ENCODE measurements around the gene LY6G6C. TPM values are rescaled to one million over a fixed set of nuclear protein-coding genes. Genes with fewer than 3 reads are reported as not detected.

LY6G6C gene
- total and polyA plus RNA-seq, 4 donors: not detected

- no peak overlapping the region for H3K27ac ChIP-seq (ENCODE audit: low read depth in 1 of 2, low read length in 2 of 2)
- no peak overlapping the region for H3K4me3 ChIP-seq (ENCODE audit: low read length in 2 of 2)
- intact Hi-C loops (cut with DNase I): loop anchor here in 1 of 2 donors (10.0 kb wide), 1 partner anchor 192 kb away; no protein-coding TSS in a partner anchor
- ATAC-seq (ENCODE audit: low FRiP score): no peak
- no peaks in the 10 kb centered on the region for H3K9me3 ChIP-seq (ENCODE audit: control insufficient read depth, low read length)
- no peaks in the 10 kb centered on the region for H3K4me1 ChIP-seq (ENCODE audit: control insufficient read depth in 1 of 2, insufficient read depth in 2 of 2, low read length in 2 of 2)
- no peaks in the 10 kb centered on the region for H3K27me3 ChIP-seq (ENCODE audit: control insufficient read depth in 1 of 2, insufficient read depth in 2 of 2, low read length in 1 of 2)
- 79% methylated on average over 4 of the region's 4 CpGs for WGBS, 2 donors
- H3K36me3 ChIP-seq (ENCODE audit: control insufficient read depth in 1 of 2, insufficient read depth in 2 of 2, low read length in 1 of 2): peaks cover 0 to 6% of the 10 kb centered on the region in 2 donors
- no peak for DNase-seq
These were observed 29.2 kb downstream of the LY6G6C start for GRCh38 chr6:31692353-31692752.

GRCh38 chr6:31691564-31692108 lies 29.9 kb downstream of the LY6G6C start:
- Histone ChIP-seq H3K4me1 (ENCODE audit: control insufficient read depth in 1 of 2, insufficient read depth in 2 of 2, low read length in 2 of 2) (no peaks in the 10 kb centered on the region), H3K9me3 (ENCODE audit: control insufficient read depth, low read length) (no peaks in the 10 kb centered on the region), H3K4me3 (ENCODE audit: low read length in 2 of 2) (no peak overlapping the region), H3K27me3 (ENCODE audit: control insufficient read depth in 1 of 2, insufficient read depth in 2 of 2, low read length in 1 of 2) (no peaks in the 10 kb centered on the region), H3K36me3 (ENCODE audit: control insufficient read depth in 1 of 2, insufficient read depth in 2 of 2, low read length in 1 of 2) (peaks cover 0 to 4% of the 10 kb centered on the region in 2 donors), H3K27ac (ENCODE audit: low read depth in 1 of 2, low read length in 2 of 2) (no peak overlapping the region)
- 91 to 93% methylated on average over 12 of the region's 12 CpGs for WGBS, 2 donors
- no peak for DNase-seq
- no peak for ATAC-seq (ENCODE audit: low FRiP score)
- intact Hi-C loops (cut with DNase I): loop anchor here in 1 of 2 donors (10.0 kb wide), 1 partner anchor 193 kb away; no protein-coding TSS in a partner anchor

- no peaks in the 10 kb centered on the region for H3K9me3 ChIP-seq (ENCODE audit: control insufficient read depth, low read length)
- H3K27me3 ChIP-seq (ENCODE audit: control insufficient read depth in 1 of 2, insufficient read depth in 2 of 2, low read length in 1 of 2): no peaks in the 10 kb centered on the region
- H3K4me3 ChIP-seq (ENCODE audit: low read length in 2 of 2): no peak overlapping the region
- WGBS, 2 donors: 88 to 89% methylated on average over 6 of the region's 6 CpGs
- ATAC-seq (ENCODE audit: low FRiP score) (no peak), DNase-seq (no peak)
- H3K36me3 ChIP-seq (ENCODE audit: control insufficient read depth in 1 of 2, insufficient read depth in 2 of 2, low read length in 1 of 2): peaks cover 0 to 6% of the 10 kb centered on the region in 2 donors
- intact Hi-C loops (cut with DNase I): loop anchor here in 1 of 2 donors (10.0 kb wide), 1 partner anchor 194 kb away; no protein-coding TSS in a partner anchor
- no peak overlapping the region for H3K27ac ChIP-seq (ENCODE audit: low read depth in 1 of 2, low read length in 2 of 2)
- H3K4me1 ChIP-seq (ENCODE audit: control insufficient read depth in 1 of 2, insufficient read depth in 2 of 2, low read length in 2 of 2): no peaks in the 10 kb centered on the region
These were observed 30.5 kb downstream of the LY6G6C start for GRCh38 chr6:31691078-31691463.

- Histone ChIP-seq H3K4me1 (ENCODE audit: control insufficient read depth in 1 of 2, insufficient read depth in 2 of 2, low read length in 2 of 2) (no peaks in the 10 kb centered on the region), H3K9me3 (ENCODE audit: control insufficient read depth, low read length) (no peaks in the 10 kb centered on the region), H3K4me3 (ENCODE audit: low read length in 2 of 2) (no peak overlapping the region), H3K27me3 (ENCODE audit: control insufficient read depth in 1 of 2, insufficient read depth in 2 of 2, low read length in 1 of 2) (no peaks in the 10 kb centered on the region), H3K36me3 (ENCODE audit: control insufficient read depth in 1 of 2, insufficient read depth in 2 of 2, low read length in 1 of 2) (peaks cover 0 to 6% of the 10 kb centered on the region in 2 donors), H3K27ac (ENCODE audit: low read depth in 1 of 2, low read length in 2 of 2) (no peak overlapping the region)
- DNase-seq (no peak), ATAC-seq (ENCODE audit: low FRiP score) (no peak)
- 59 to 63% methylated on average over 10 of the region's 10 CpGs for WGBS, 2 donors
- intact Hi-C loops (cut with DNase I): loop anchor here in 1 of 2 donors (10.0 kb wide), 1 partner anchor 194 kb away; no protein-coding TSS in a partner anchor
These were observed 31.1 kb downstream of the LY6G6C start for GRCh38 chr6:31690231-31691077.

- H3K4me3 ChIP-seq (ENCODE audit: low read length in 2 of 2): no peak overlapping the region
- H3K4me1 ChIP-seq (ENCODE audit: control insufficient read depth in 1 of 2, insufficient read depth in 2 of 2, low read length in 2 of 2): no peaks in the 10 kb centered on the region
- H3K27ac ChIP-seq (ENCODE audit: low read depth in 1 of 2, low read length in 2 of 2): no peak overlapping the region
- no peak for ATAC-seq (ENCODE audit: low FRiP score)
- no peaks in the 10 kb centered on the region for H3K9me3 ChIP-seq (ENCODE audit: control insufficient read depth, low read length)
- no peak for DNase-seq
- 75 to 76% methylated on average over 11 of the region's 11 CpGs for WGBS, 2 donors
- intact Hi-C loops (cut with DNase I): loop anchor here (10.0 kb wide), 3 partner anchors 145 to 195 kb away; partner anchors contain the start of gene NEU1 (in 1 of the 2)
- H3K36me3 ChIP-seq (ENCODE audit: control insufficient read depth in 1 of 2, insufficient read depth in 2 of 2, low read length in 1 of 2): peaks cover 0 to 6% of the 10 kb centered on the region in 2 donors
- no peaks in the 10 kb centered on the region for H3K27me3 ChIP-seq (ENCODE audit: control insufficient read depth in 1 of 2, insufficient read depth in 2 of 2, low read length in 1 of 2)
These were observed 32.1 kb downstream of the LY6G6C start for GRCh38 chr6:31689249-31690110.

GRCh38 chr6:31687860-31688693 lies 33.5 kb downstream of the LY6G6C start:
- H3K9me3 ChIP-seq (ENCODE audit: control insufficient read depth, low read length): no peaks in the 10 kb centered on the region
- peaks cover 0 to 6% of the 10 kb centered on the region in 2 donors for H3K36me3 ChIP-seq (ENCODE audit: control insufficient read depth in 1 of 2, insufficient read depth in 2 of 2, low read length in 1 of 2)
- H3K4me1 ChIP-seq (ENCODE audit: control insufficient read depth in 1 of 2, insufficient read depth in 2 of 2, low read length in 2 of 2): no peaks in the 10 kb centered on the region
- ATAC-seq (ENCODE audit: low FRiP score): no peak
- H3K27ac ChIP-seq (ENCODE audit: low read depth in 1 of 2, low read length in 2 of 2): no peak overlapping the region
- no peaks in the 10 kb centered on the region for H3K27me3 ChIP-seq (ENCODE audit: control insufficient read depth in 1 of 2, insufficient read depth in 2 of 2, low read length in 1 of 2)
- WGBS, 2 donors: 73 to 80% methylated on average over 14 of the region's 14 CpGs
- H3K4me3 ChIP-seq (ENCODE audit: low read length in 2 of 2): no peak overlapping the region
- intact Hi-C loops (cut with DNase I): loop anchor here (10.0 kb wide), 2 partner anchors 147 to 177 kb away; partner anchors contain the start of gene NEU1 (in 1 of the 2)
- no peak for DNase-seq

GRCh38 chr6:31687321-31687720 lies 34.2 kb downstream of the LY6G6C start:
- H3K36me3 ChIP-seq (ENCODE audit: control insufficient read depth in 1 of 2, insufficient read depth in 2 of 2, low read length in 1 of 2): peaks cover 0 to 6% of the 10 kb centered on the region in 2 donors
- no peak overlapping the region for H3K27ac ChIP-seq (ENCODE audit: low read depth in 1 of 2, low read length in 2 of 2)
- no peak for DNase-seq
- no peak overlapping the region for H3K4me3 ChIP-seq (ENCODE audit: low read length in 2 of 2)
- ATAC-seq (ENCODE audit: low FRiP score): no peak
- intact Hi-C loops (cut with DNase I): loop anchor here (10.0 kb wide), 2 partner anchors 147 to 177 kb away; partner anchors contain the start of gene NEU1 (in 1 of the 2)
- H3K27me3 ChIP-seq (ENCODE audit: control insufficient read depth in 1 of 2, insufficient read depth in 2 of 2, low read length in 1 of 2): no peaks in the 10 kb centered on the region
- no peaks in the 10 kb centered on the region for H3K4me1 ChIP-seq (ENCODE audit: control insufficient read depth in 1 of 2, insufficient read depth in 2 of 2, low read length in 2 of 2)
- H3K9me3 ChIP-seq (ENCODE audit: control insufficient read depth, low read length): no peaks in the 10 kb centered on the region
- 84 to 87% methylated on average over 8 of the region's 8 CpGs for WGBS, 2 donors
